EH (cell line): ENCODE data around the gene BAZ2B.

Experiments
- DNase-seq: peaks from one replicate; pipeline ENCODE4 v3.0.0-alpha.2; 2015; ENCODE audit warnings: low read depth

Gene BAZ2B

GRCh38 chr2:159615367-159616285, 722 bp downstream of the BAZ2B start:
- DNase-seq: peak; percentile 94

- DNase-seq: peak; percentile 81
Measured at GRCh38 chr2:159614534-159615366, 1.6 kb downstream of the BAZ2B start.

GRCh38 chr2:159613651-159614285, 2.6 kb downstream of the BAZ2B start:
- peak; percentile 40 for DNase-seq

GRCh38 chr2:159613091-159613490, 3.3 kb downstream of the BAZ2B start:
- DNase-seq: no peak

- peak; percentile 10 for DNase-seq
Measured at GRCh38 chr2:159612255-159612901, 4.0 kb downstream of the BAZ2B start.

GRCh38 chr2:159609811-159610549, 6.4 kb downstream of the BAZ2B start:
- no peak for DNase-seq

- no peak for DNase-seq
Measured at GRCh38 chr2:159608723-159609308, 7.5 kb downstream of the BAZ2B start.

- no peak for DNase-seq
Measured at GRCh38 chr2:159608108-159608507, 8.2 kb downstream of the BAZ2B start.

- DNase-seq: no peak
Measured at GRCh38 chr2:159606287-159606686, 10.1 kb downstream of the BAZ2B start.

- DNase-seq: no peak
Measured at GRCh38 chr2:159605441-159606178, 10.7 kb downstream of the BAZ2B start.

- DNase-seq: no peak
Measured at GRCh38 chr2:159604159-159604558, 12.2 kb downstream of the BAZ2B start.

- peak; percentile 39 for DNase-seq
Measured at GRCh38 chr2:159600752-159601151, 15.6 kb downstream of the BAZ2B start.

GRCh38 chr2:159595410-159596046, 20.8 kb downstream of the BAZ2B start:
- no peak for DNase-seq

- no peak for DNase-seq
Measured at GRCh38 chr2:159592441-159592840, 23.9 kb downstream of the BAZ2B start.

GRCh38 chr2:159591221-159591620, 25.1 kb downstream of the BAZ2B start:
- DNase-seq: no peak

GRCh38 chr2:159589286-159589685, 27.1 kb downstream of the BAZ2B start:
- no peak for DNase-seq

GRCh38 chr2:159586034-159586433, 30.3 kb downstream of the BAZ2B start:
- no peak for DNase-seq

GRCh38 chr2:159585622-159586021, 30.7 kb downstream of the BAZ2B start:
- no peak for DNase-seq

- DNase-seq: no peak
Measured at GRCh38 chr2:159584796-159585195, 31.6 kb downstream of the BAZ2B start.
